Glutamatergic neuron (in vitro differentiated cells): ENCODE measurements around the gene SLCO2B1. TPM values are rescaled to one million over a fixed set of nuclear protein-coding genes. Genes with fewer than 3 reads are reported as not detected.

Experiments
- DNase-seq: peaks from one replicate; pipeline ENCODE4 v3.0.0; 2022
- H3K27ac Mint-ChIP-seq: one replicate; pipeline ENCODE4 v1.8.0; 2020; ENCODE audit warnings: mild to moderate bottlenecking, mixed read lengths, inconsistent platforms; ENCODE audit not compliant: unreplicated experiment
- H3K27me3 Mint-ChIP-seq: one replicate; pipeline ENCODE4 v1.8.0; 2020; ENCODE audit warnings: mild to moderate bottlenecking, moderate library complexity, mixed read lengths, inconsistent platforms; ENCODE audit not compliant: unreplicated experiment
- H3K36me3 Mint-ChIP-seq: one replicate; pipeline ENCODE4 v1.8.0; 2020; ENCODE audit warnings: mild to moderate bottlenecking, mixed read lengths, inconsistent platforms; ENCODE audit not compliant: unreplicated experiment
- H3K4me1 Mint-ChIP-seq: one replicate; pipeline ENCODE4 v1.8.0; 2020; ENCODE audit warnings: mild to moderate bottlenecking, low read depth, mixed read lengths, inconsistent platforms; ENCODE audit not compliant: unreplicated experiment
- H3K4me3 Mint-ChIP-seq: one replicate; pipeline ENCODE4 v1.8.0; 2020; ENCODE audit warnings: mild to moderate bottlenecking, mixed read lengths, inconsistent platforms; ENCODE audit not compliant: unreplicated experiment
- H3K9me3 Mint-ChIP-seq: one replicate; pipeline ENCODE4 v1.8.0; 2020; ENCODE audit warnings: mild to moderate bottlenecking, moderate library complexity, mixed read lengths, inconsistent platforms; ENCODE audit not compliant: unreplicated experiment
- CTCF ChIP-seq: fragments of 200-600 bp; sonication (generic); IDR thresholded peaks from one replicate; pipeline ENCODE4 v1.5.0; 2021; ENCODE audit not compliant: partially characterized antibody, unreplicated experiment
- total RNA-seq: library from RNA; stranded (reverse); fragmentation: NEBNext Ultra II Directional; extraction: Animal tissue kit (Norgen Biotek cat#: 25700); gene quantifications from one replicate; pipeline ENCODE4 v1.2.1, GENCODE V29; 2021; ENCODE audit not compliant: unreplicated experiment

The SLCO2B1 gene
- total RNA-seq, 1 donor from 2014 or later: not detected

- H3K9me3 Mint-ChIP-seq: no peaks in the 10 kb centered on the region
- TF ChIP-seq CTCF: no peak
- H3K27ac Mint-ChIP-seq: no peak overlapping the region
- H3K36me3 Mint-ChIP-seq: no peaks in the 10 kb centered on the region
- no peak overlapping the region for H3K4me3 Mint-ChIP-seq
- H3K27me3 Mint-ChIP-seq: peaks cover 1% of the 10 kb centered on the region
- DNase-seq: no peak
- H3K4me1 Mint-ChIP-seq: peaks cover 3% of the 10 kb centered on the region
Observed at GRCh38 chr11:75167617-75168016, 16.7 kb downstream of the SLCO2B1 start.

GRCh38 chr11:75169101-75169885, 18.4 kb downstream of the SLCO2B1 start:
- Mint-ChIP-seq H3K27ac (no peak overlapping the region), H3K4me1 (peaks cover 5% of the 10 kb centered on the region), H3K9me3 (peaks cover under 1% of the 10 kb centered on the region), H3K36me3 (no peaks in the 10 kb centered on the region), H3K4me3 (no peak overlapping the region), H3K27me3 (peaks cover 2% of the 10 kb centered on the region)
- DNase-seq: no peak
- TF ChIP-seq CTCF: no peak

GRCh38 chr11:75170516-75171201, 19.8 kb downstream of the SLCO2B1 start:
- Mint-ChIP-seq H3K36me3 (no peaks in the 10 kb centered on the region), H3K27me3 (peaks cover 4% of the 10 kb centered on the region), H3K9me3 (peaks cover 2% of the 10 kb centered on the region), H3K27ac (no peak overlapping the region), H3K4me1 (peaks cover 16% of the 10 kb centered on the region), H3K4me3 (no peak overlapping the region)
- no peak for TF ChIP-seq CTCF
- DNase-seq: peak; percentile 48

GRCh38 chr11:75173336-75173735, 22.4 kb downstream of the SLCO2B1 start:
- DNase-seq: no peak
- Mint-ChIP-seq H3K4me3 (no peak overlapping the region), H3K4me1 (peaks cover 22% of the 10 kb centered on the region), H3K9me3 (peaks cover 2% of the 10 kb centered on the region), H3K36me3 (no peaks in the 10 kb centered on the region), H3K27me3 (peaks cover 6% of the 10 kb centered on the region), H3K27ac (no peak overlapping the region)
- no peak for TF ChIP-seq CTCF
